Neutrophil (primary cell): ENCODE data around the gene SNTA1.
"Not testable (repeated sequence)": the region's sequence is repeated elsewhere in the genome, so short reads cannot be mapped to it uniquely, and the experiment has no call there.

Experiments used
- H3K27ac ChIP-seq: fragments of 200-600 bp; sonication (generic); 2 replicates; pipeline ENCODE4 v1.5.1; 2016; ENCODE audit warnings: mild to moderate bottlenecking, moderate library complexity
- H3K27me3 ChIP-seq: fragments of 200-600 bp; sonication (generic); 2 replicates; pipeline ENCODE4 v1.6.0; 2016; ENCODE audit warnings: mild to moderate bottlenecking
- H3K36me3 ChIP-seq: fragments of 200-600 bp; sonication (generic); 2 replicates; pipeline ENCODE4 v1.5.1; 2017
- H3K4me1 ChIP-seq, 2 experiments: fragments of 200-600 bp in 1 of 2; sonication (generic) in 1 of 2; 1 replicate in 1 of 2; 2 replicates in 1 of 2; pipeline versions ENCODE4 v1.5.1 to v1.6.1; 2013 to 2016; ENCODE audit warnings: low read depth in 1 of 2, low read length in 1 of 2, mild to moderate bottlenecking in 1 of 2, moderate library complexity in 1 of 2; ENCODE audit not compliant: control insufficient read depth in 1 of 2, insufficient read depth in 1 of 2
- H3K4me3 ChIP-seq, 2 experiments: fragments of 200-600 bp in 1 of 2; sonication (generic) in 1 of 2; 1 replicate in 1 of 2; 2 replicates in 1 of 2; pipeline ENCODE4 v1.5.1; 2013 to 2016; ENCODE audit warnings: low read depth in 1 of 2, low read length in 1 of 2, mild to moderate bottlenecking in 1 of 2, moderate library complexity in 1 of 2
- H3K9me3 ChIP-seq: fragments of 200-600 bp; sonication (generic); 2 replicates; pipeline ENCODE4 v1.5.1; 2016
- CTCF ChIP-seq: fragments of 200-600 bp; sonication (generic); IDR thresholded peaks from 2 replicates; pipeline ENCODE4 v1.5.1; 2016; ENCODE audit warnings: antibody characterized with exemption

The SNTA1 gene

GRCh38 chr20:33459599-33459998 is 16.0 kb upstream of the SNTA1 start:
- Histone ChIP-seq H3K4me1 (peaks cover 27 to 34% of the 10 kb centered on the region in 2 experiments), H3K27ac (no peak overlapping the region), H3K27me3 (no peaks in the 10 kb centered on the region), H3K9me3 (no peaks in the 10 kb centered on the region), H3K36me3 (no peaks in the 10 kb centered on the region), H3K4me3 (no peak overlapping the region)
- no peak for TF ChIP-seq CTCF

- H3K27me3 ChIP-seq, H3K36me3 ChIP-seq, H3K27ac ChIP-seq, H3K4me3 ChIP-seq, H3K9me3 ChIP-seq: not testable (repeated sequence)
- TF ChIP-seq CTCF = peak; percentile 94
- H3K4me1 ChIP-seq = peaks cover 4 to 11% of the 10 kb centered on the region in 2 experiments
Measured at GRCh38 chr20:33456916-33457642, 13.5 kb upstream of the SNTA1 start.

- H3K36me3 ChIP-seq = no peaks in the 10 kb centered on the region
- H3K4me1 ChIP-seq = peaks cover 0 to 5% of the 10 kb centered on the region in 2 experiments
- no peaks in the 10 kb centered on the region for H3K27me3 ChIP-seq
- no peak for TF ChIP-seq CTCF
- H3K4me3 ChIP-seq = no peak overlapping the region
- H3K9me3 ChIP-seq = no peaks in the 10 kb centered on the region
- no peak overlapping the region for H3K27ac ChIP-seq
Measured at GRCh38 chr20:33450867-33451266, 7.3 kb upstream of the SNTA1 start.

- Histone ChIP-seq H3K27ac (no peak overlapping the region), H3K9me3 (no peaks in the 10 kb centered on the region), H3K27me3 (peaks cover 27% of the 10 kb centered on the region), H3K36me3 (no peaks in the 10 kb centered on the region), H3K4me1 (peaks cover 9 to 13% of the 10 kb centered on the region in 2 experiments), H3K4me3 (no peak overlapping the region)
- no peak for TF ChIP-seq CTCF
Measured at GRCh38 chr20:33445881-33446625, 2.5 kb upstream of the SNTA1 start.

GRCh38 chr20:33444797-33445560 is 1.4 kb upstream of the SNTA1 start:
- peak overlapping the region; percentile 93 for H3K4me3 ChIP-seq
- peaks cover 29% of the 10 kb centered on the region for H3K27me3 ChIP-seq
- no peak for TF ChIP-seq CTCF
- no peaks in the 10 kb centered on the region for H3K36me3 ChIP-seq
- H3K9me3 ChIP-seq = no peaks in the 10 kb centered on the region
- no peak overlapping the region for H3K27ac ChIP-seq
- H3K4me1 ChIP-seq = peaks cover 9 to 13% of the 10 kb centered on the region in 2 experiments
